GM18858 (cell line): ENCODE data around the gene GTPBP3.

ENCODE experiments used
- ATAC-seq: cut with Tn5 transposase; IDR thresholded peaks from one replicate; pipeline ENCODE4 v1.9.1; 2021; ENCODE audit not compliant: unreplicated experiment

GTPBP3 gene

GRCh38 chr19:17327654-17328516 lies 9.5 kb upstream of the GTPBP3 start:
- no peak for ATAC-seq

DNA sequence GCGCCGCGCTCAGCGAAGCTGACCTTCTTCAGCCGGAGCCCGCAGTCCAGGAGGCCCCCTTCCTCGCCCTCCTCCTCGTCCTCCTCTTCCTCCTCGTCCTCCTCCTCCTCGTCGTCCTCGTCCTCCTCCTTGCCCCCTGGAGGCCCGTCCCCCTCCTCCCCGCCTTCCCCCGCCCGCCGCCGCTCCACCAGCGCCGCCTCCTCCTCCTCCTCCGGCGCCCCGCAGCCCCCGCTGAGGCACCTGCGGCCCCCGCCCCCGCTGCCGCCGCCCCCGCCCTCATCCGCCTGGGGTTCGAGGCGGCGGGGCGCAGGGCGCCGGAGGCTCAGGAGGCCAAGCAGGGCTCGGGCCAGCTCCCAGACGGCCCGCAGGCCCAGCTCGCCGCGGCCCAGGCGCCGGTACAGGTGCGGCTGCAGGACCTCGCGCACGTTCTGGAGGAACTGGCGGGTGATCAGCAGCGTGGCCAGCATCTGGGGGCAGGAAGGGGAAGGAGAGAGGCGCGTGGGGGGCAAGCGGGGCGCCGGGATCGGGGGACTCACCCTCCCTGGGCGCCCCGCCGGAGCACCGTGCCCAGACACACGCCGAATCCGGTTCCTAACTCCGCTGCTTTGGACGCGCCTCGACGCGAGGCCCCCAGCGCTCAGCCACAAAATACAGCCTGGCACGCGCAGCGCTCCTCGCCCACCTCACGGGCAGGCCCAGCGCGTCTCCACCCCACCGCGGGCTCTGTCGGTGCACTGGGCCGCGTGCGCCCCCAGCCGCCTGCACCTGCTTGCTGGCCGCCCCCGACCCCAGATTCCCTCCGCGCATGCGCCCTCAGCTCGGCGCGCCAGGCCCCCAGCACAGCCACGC lies 8.6 kb upstream of the GTPBP3 start:
- no peak for ATAC-seq

DNA sequence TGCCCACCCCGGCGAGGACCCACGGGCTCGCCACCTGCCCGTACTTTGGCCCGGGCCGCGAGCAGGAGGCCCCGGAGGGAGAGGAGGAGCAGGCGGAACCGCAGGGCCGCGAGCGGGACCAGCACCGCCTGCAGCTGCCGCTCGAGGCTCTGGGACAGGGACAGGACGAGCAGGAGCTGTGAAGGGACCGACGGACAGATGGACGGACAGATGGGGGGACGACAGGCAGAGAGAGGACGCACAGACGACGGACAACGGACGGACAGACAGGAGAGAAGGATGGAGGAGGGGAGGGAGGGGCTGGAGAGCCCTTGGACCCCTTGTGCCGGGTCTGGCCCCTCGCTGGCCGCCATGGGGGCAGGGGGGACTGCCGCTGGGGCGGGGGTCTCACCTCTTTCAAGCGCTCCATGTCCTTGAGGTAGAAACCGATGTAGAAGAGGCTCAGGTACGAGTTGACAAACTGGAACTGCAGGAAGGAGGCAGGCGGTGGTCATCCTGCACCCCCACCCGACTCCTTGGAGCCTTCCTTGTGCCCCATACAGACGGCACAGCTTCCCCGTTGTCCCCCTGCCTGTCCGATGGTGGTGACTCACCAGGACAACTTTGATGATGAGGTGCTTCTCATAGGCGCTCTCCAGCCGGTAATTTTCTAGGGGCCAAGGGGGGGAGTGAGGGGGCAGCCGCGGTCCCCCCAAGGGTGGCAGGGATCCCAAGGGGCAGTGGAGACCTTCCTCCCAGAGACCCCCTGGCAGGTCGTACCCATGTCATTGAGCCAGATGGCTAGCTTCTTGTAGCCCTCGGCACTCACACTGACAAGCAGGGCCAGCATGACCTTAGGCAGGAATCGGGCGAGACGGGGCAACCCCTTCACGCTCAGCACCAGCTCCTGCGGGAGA lies 7.7 kb upstream of the GTPBP3 start:
- no peak for ATAC-seq

DNA sequence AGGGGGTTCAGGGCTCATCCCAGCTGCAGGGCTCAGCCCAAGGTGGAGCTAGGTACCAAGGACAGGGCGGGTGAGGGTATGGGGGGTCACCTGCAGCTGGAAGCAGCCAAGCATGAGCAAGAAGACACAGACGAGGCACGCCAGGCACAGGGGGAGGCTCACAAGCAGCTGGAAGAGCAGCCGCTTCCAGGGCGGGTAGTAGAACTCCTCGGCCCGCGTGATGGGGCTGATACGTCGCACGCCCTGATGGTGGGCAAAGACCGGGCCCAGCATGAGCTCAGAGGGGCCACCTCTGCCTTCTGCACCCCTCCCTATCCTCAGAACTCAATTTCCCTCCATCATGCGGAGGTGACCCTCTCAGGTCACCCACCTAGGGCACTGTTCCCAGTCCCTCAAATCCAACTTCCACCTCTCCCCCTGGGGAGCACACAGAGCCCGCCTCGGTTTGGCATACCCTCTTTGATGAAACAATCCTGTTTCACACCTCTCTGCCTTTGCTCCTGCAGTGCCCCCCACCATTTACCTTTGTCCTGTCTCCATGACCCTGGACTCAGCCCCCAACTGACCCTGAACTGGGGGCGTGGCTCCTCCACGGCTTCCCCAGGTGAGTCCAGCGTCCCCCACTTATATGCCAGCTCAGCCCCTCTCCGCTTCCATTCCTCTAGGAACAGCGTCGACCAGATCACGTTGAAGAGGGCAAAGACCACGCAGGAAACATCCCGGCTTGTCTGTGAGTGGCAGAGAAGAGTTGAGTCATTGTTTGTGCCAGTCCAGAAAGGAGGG lies 6.9 kb upstream of the GTPBP3 start:
- ATAC-seq: no peak

DNA sequence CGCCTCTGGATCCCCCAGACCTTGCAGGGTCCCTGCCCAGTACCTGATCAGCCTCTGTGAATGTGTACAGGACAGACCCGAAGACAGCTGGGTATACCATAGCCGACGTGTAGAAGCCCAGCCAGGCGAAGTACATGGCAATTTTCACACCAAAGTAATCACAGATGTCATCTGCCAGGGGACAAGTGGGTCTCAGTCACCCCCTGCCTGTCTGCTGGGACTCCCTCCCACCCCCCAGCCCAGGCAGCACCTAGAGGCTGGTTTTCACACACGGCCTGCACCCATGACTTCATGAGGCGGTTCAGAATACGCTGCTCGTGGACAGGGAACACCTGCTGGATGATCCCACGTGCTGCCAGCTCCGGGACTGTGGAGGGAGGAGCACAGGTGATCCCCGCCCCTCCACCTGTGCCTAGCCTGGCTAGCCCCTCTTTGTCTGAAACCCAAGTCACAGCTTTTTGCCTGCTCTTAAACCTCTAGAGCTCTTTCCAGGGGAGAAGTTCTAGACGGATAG lies 6.3 kb upstream of the GTPBP3 start:
- no peak for ATAC-seq

GRCh38 chr19:17332360-17332676 lies 5.0 kb upstream of the GTPBP3 start:
- no peak for ATAC-seq

DNA sequence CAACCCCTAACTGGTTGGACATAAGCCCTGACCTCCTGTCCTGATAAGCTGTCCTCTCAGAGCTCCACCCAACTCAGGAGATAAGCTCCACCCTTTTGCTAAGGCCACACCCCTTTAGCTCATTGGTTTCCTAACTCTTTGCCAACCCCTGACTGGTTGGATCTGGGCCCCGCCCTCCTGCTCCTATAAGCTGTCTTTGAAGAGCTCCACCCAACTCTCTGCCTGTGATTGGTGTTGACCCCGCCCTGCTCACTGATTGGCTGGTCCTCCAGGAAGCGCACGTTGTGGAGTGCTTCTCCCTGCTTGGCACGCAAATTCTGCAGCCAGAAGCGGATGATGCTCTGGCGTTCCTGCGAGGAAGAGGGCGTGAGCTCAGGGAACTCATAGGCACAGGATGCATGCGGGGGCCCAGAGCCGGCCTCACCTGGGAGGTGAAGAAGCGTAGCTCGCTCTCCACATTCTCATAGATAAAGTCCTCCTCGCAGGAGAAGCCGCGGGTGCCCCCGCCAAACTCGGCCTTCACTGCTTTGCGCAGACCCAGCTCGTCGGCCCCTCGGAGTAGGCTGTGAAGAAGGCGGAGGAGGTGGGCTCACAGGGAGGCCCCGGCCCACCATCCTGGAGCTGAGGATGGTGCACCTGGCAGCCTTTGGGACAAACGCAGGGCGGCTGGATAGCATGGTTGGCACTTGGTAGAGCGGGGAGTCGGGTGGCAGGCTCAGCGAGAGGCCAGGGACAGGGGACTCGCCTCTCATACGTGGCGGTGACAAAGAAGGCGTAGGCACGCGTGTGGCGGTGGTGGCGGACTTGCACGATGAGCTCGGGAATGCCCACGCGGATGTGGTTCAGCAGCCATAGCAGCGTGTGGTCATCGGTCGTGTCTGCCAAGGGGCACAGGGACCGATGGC lies 4.4 kb upstream of the GTPBP3 start:
- ATAC-seq: no peak

GRCh38 chr19:17333611-17334413 lies 3.5 kb upstream of the GTPBP3 start:
- no peak for ATAC-seq

GRCh38 chr19:17334414-17335409 lies 2.6 kb upstream of the GTPBP3 start, which contains the start of gene ANO8:
Gene ANO8 (minus strand): TSS chr19:17334855. CDS start chr19:17334670, 185 bp downstream.
- no peak for ATAC-seq

GRCh38 chr19:17335575-17335974 lies 1.8 kb upstream of the GTPBP3 start:
- no peak for ATAC-seq

GRCh38 chr19:17337675-17338432 lies 501 bp downstream of the GTPBP3 start:
- ATAC-seq: no peak

- ATAC-seq: no peak
Observed at GRCh38 chr19:17338433-17339078, 1.2 kb downstream of the GTPBP3 start.

- no peak for ATAC-seq
Observed at GRCh38 chr19:17339088-17339741, 1.9 kb downstream of the GTPBP3 start.

- no peak for ATAC-seq
Observed at GRCh38 chr19:17340302-17340870, 3.0 kb downstream of the GTPBP3 start.

- no peak for ATAC-seq
Observed at GRCh38 chr19:17340871-17341357, 3.6 kb downstream of the GTPBP3 start.
